NCI-H226 (cell line): ENCODE results near the gene MRTFB.
A peak's percentile ranks its signal among the peaks of the same experiment; 100 is the strongest.

ENCODE experiments used
- DNase-seq: peaks from one replicate; pipeline ENCODE4 v3.0.0-alpha.2; 2015

MRTFB gene

DNA sequence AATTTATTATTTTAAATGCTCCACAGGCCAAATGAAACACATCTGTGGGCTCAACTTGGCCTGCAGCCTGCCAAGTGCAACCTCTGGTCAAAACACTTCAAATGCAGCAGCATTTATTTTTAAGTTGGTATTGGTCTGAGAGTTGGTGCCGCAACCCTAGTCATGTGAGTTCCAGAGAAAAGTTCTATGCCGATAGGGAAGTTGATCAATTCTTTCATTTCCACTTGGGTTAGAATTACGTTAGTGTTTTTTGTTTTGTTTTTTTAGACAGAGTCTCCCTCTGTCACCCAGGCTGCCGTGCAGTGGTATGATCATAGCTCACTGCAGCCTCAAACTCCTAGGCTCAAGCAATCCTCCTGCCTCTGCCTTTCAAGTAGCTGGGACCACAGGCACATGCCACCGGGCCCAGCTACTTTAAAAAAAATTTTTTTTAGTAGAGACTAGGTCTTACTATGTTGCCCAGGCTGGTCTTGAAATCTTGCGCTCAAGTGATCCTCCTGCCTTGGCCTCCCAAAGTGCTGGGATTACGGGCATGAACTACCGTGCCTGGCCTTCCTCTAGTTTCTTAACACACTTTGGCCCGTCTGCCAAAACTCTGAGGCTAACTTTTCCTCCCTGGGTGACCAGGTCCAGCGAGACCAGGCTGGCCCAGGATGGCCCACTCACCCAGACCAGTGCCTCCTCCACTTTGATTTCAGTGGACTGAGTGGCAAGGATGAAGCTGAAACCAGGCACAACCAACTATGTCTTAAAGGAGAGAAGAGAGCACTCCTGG lies 221.1 kb downstream of the MRTFB start:
- no peak for DNase-seq

DNA sequence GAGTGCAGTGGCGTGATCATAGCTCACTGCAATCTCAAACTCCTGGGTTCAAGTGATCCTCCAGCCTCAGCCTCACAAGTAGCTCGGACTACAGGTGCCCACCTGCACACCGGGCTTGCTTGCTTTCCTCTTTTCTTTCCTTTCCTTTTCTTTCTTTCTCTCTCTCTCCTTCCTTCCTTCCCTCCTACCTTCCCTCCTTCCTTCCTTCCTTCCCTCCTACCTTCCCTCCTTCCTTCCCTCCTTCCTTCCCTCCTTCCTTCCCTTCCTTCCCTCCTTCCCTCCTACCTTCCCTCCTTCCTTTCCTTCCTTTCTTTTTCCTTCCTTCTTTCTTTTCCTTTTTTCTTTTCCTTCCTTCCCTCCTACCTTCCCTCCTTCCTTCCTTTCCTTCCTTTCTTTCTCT lies 225.5 kb downstream of the MRTFB start:
- no peak for DNase-seq

DNA sequence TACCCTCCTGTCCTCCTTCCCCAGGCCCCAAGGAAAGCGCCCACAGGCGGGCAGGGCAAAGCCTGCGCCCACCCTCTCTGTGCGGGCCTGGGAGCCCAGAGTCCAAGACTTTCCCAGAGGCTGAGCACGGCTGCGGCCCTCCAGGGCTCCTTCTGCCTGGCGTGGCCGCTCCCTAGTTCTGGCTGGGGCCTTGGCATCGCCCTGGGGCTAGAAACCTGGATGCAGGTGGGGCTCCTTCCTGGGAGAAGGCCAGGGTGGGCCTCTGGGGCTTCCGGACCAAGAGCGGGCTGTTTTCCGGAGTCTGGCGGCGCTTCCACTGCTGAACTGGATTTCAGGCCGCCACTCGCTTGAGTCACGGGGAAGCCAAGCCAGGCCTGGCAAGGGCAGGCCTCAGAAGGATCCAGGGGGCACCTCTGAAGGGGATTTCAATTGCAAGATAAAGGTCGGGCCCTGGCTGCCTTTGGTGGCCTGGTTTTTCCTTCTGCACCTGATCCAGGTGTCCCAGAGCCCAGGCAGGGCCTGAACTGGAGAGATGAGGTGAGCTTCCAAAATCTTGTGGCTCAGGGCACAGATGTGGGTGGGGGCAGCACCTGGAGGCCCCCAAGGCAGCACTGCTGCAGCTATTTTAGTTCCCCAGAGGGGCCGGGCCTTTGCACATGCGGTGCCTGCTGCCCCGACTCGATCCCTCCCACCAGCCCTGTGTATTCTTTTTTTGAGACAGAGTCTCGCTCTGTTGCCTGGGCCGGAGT lies 227.4 kb downstream of the MRTFB start:
- DNase-seq, result no peak

DNA sequence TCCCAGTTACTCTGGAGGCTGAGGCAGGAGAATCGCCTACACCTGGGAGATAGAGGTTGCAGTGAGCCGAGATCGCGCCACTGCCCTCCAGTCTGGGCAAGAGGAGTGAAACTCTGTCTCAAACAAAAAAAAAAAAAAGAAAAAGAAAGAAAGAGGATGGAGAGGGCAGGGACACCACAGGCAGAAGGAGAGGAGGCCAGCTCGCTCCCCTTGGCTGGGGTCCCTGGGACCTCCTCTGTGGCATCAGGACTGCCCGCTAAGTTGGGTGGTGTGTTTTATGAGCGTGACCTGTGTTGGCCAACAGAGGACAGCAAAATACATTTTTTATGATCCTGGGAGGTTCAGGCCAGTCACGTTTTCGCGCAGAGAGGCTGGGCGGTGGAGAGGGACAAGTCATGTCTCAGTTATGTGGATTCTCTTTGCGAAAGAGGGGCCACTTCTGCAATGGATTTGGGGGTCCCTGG lies 229.6 kb downstream of the MRTFB start:
- DNase-seq, result peak; percentile 79

DNA sequence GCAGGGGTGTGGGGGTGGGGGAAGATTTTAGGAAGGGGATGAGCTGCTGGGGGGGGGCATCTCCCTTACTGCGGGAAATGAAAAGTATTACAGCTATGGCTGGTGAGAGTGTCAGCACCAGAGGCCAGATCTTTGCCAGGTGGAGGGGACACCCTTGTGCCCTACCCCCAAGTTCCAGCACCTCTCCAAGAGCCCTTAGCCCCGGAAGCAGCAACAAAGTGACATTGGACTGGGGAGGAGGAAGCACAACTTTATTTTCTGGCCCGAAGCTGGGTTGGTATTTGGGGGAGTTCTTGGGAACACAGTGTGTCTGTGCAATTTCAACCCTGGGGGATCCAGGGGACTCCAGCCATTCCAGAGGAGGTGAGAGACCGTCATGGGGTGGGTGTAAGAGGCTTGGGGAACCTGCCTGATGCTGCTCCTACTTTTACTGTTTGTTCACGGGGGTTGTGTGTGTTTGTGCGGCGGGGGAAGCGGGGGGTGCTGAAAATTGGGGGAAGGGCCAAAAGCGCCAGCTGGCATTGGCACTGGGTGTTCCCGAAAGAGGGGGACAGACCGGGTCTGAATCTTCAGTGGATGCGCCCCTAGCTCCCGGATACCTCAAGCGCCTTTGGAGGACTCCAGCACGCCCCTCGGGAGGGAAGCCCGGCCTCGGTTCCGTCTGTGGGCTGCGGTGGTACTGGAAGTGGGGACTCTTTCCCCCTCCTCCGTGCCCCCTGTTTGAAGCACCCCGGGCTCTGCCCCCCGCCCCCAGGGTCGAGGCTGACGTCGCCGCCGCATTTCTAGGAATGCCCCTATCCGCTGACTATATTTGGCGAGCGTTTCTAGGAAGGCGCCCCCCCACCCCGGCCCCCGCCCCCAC lies 230.3 kb downstream of the MRTFB start:
- DNase-seq, result peak; percentile 30

DNA sequence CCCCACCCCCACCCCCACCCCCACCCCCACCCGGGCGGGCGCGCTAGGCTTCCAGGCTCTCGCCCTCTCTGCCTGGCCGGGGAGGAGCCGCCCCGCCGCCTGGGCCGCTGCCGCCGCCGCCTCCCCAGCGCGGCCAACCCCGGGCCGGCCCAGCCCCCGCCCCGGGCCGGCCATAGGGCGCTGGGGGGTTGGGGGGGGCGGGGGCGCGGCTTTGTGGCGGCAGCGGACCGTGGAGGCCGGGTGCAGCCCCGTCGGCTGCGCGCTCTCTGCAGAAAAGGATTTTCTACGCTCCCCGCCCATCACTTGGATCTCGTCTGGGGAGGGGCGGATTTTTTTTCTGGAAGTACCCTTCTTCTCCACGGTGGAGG lies 230.9 kb downstream of the MRTFB start:
- peak; percentile 81 for DNase-seq

DNA sequence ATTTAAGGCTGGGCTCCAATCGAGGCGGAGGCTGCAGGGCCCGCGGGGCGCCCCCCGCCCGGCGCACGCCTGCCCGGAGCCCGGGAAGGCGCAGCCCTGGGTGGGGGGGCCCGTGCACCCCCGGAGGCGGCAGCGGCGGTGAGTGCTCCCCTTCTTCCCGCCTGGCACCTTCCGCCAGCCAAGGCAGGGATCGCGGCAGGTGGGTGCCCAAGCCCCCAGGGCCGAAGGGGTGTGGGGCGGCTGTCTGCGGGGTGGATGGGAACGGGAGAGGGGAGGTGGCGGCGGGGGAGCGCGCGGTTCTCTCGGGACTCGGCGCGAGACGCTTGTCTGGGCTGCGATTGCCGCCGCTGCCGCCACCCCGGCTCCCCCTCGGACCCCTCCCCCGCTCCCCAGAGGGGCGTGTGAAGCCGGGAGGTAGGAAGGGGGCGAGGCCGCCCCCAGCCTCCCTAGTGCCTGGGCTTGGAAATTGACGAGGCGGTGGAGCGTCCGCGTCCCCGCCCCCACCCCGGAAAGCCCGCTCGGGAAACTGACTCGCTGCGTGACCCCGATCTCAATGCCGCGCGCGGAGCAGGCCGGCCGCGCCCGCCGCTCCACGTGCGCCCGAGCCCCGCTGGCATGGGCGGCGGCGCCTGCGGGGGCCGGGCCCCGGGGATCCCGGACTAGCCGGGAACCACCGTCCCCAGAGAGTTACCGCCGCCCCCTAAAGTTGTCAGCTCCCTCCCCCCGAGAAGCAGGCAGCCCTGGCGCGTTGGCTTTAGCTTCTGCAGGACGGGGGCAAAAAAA lies 231.5 kb downstream of the MRTFB start:
- DNase-seq, result peak; percentile 22

DNA sequence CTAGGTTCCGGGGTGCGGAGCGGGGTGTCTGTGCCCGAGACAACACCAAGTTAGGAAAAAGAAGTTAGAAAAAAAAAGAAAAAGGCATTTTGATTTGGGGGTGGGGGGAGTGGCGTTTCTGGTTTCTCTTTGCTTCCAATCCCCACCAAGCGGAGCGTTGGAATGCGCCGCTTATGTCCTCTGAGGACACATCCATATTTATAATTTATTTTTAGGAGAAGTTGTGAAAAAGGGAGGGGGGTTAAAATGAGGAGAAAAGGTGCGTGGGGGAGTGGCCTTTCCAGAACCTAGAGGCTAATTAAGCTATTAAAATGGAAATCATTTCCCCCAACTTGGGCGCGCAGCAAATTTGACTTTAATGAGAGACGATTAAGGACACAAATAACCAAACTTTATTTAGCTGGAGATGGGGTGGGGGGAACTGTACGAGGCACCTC lies 232.1 kb downstream of the MRTFB start:
- no peak for DNase-seq

DNA sequence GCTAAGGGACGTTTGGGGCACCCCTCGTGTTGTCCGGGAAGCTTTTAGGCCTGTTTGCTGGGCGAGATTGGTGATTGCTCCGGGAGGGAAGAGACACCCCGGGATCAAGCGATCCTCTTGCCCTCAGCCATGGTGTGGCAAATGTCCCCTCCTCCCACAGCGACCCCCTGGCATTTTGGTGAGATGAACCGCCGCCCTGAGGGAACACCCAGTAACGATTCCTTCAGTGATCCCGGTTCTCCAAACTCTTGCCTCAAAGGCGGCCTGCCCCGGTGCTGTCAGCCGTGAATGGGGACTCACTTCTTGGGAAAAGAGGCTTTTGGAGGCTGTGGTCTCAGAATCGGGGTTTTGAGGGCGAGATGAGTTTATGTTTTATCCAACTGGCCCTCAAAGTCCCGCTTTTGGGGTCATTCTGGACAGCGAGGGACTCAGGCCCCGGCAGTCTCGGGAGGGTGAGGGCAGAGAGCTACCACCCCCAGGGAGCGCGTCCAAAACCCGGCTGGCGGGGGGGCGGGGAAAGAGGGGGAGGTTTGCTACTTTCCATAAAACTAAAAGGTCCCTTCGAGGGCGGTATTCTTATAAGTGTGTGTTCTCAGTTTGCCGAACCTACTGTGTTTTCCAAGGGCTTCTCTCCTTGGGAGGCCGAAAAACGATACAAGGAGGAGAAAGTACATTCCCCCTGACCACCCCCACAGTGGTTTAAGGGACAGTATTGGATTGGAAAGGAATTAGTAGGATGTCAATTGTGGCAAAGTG lies 232.7 kb downstream of the MRTFB start:
- no peak for DNase-seq

DNA sequence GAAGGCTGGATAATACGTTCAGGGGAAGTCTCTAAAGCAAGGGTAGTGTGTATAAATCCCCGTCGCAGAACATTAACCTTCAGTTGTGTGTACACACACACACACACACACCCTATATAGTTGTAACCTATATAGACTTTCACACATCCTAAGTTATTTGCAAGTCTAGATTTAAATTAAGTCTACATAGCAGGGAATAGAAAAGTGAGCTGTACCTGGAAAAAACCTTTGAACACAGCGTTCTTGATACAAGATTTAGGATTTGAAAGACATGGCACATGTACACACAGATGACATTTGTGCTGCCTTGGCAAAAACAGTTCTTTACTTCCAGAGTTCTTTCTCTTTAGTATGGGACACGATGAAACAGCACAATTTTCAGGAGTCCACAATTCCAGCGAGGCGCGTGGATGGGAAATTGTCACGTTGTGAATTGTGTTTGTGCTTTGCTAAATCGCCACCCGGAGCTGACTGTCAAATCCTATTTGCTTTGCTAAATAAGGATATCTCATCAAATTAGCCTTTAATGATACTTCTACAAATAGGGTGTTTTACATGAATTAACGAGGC lies 233.9 kb downstream of the MRTFB start:
- DNase-seq, result no peak

DNA sequence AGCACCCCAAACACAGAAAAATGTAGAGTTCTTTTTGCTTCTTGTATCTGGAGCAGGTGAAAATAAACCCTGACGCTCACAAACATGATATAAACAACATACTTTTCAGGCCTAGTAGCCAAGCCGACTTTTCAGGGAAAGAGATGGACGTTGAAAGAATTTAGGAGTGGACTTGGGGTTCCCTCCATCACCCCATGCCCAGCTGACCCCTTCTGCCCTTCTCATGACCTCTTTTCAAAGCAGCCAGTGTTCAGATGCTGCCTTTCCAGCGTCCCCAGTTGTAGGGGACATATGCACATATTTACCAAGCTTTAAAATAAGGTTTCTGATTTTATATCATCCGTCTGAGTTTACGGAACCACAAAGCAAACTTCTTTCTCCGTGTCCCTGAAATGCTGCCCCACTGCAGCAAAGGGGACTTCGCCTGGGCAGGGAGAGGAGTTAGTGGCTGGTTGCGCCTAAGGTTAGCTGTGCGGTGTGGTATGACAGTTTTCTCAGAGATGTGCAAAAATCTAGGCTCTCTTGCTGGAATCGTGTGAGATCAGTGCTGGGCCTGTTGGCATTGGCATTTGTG lies 235.5 kb downstream of the MRTFB start:
- DNase-seq, result no peak

DNA sequence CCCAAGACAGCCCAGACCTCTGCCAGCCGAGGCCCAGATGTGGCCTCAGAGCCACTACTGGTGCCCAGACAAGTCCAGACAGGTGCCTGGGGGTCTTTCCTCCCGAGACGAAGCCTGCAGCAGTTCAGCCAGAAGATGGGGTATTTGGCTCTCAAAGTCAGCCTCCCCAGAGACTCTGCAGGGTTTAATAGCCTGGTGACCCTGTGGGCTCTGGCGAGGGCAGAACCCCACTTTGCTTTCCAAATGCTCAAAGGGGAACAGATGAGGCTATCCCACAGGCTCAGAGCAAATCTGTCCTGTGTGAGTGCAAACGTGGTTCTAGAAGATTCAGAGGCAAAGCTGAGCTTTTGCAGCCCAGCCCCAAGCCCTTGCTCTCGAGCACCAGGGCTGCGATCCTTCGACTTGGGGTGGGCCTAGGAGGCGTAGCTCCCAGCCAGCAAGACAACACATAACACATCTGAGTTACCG lies 236.0 kb downstream of the MRTFB start:
- no peak for DNase-seq

DNA sequence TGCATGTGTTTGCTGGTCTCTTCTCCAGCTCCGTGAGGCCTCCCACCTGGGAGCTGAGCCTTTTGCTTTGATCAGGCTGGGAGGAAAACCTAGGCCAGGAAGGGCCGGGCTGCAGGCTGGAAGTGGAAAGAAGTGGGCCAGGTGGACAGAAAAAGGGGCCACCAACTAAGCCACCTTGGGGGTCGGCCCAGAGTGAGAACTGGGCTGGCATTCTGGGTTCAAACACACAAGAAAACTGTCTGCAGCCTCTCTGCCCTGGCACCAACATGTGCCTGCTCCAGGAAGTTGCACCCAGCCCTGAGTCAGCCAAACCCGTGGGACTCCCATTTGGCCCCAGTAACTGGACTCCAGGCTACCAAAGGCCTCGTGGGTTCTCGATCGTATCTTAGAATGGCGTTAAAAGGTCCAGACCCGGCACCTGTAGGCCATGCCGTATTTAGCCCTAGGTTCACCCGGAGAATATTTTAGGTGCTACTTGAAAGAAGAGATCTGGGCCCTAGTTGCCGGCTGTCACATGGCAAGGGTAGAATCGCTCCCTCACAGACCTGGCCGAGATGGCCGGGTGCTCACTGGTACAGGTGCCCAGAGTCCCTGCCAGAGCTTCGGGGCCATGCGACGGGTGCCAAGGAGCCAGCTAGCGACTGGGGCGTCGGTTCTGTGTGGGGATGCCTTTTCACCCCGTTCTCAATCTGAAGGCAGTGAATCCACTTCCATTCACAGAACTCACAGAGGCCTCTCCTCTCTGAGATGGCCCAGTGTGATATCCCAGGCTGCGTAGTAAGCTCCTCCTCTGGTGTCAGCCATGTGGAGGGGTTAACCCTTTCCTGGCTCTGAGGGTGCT lies 236.6 kb downstream of the MRTFB start:
- DNase-seq, result peak; percentile 38

DNA sequence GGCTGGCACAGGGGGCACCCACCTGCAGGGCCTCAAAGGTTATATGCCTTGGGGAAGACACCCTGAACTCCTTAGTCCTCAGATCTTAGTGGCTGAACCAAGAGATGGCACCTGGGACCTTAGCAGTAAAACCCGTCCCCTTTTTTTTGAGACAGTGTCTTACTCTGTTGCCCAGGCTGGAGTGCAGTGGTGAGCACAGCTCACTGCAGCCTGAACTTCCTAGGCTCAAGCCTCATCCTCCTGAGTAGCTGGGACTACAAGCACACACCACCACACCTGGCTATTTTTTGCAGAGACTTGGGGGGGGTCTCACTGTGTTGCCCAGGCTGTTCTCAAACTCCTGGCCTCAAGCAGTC lies 237.2 kb downstream of the MRTFB start:
- DNase-seq, result no peak

DNA sequence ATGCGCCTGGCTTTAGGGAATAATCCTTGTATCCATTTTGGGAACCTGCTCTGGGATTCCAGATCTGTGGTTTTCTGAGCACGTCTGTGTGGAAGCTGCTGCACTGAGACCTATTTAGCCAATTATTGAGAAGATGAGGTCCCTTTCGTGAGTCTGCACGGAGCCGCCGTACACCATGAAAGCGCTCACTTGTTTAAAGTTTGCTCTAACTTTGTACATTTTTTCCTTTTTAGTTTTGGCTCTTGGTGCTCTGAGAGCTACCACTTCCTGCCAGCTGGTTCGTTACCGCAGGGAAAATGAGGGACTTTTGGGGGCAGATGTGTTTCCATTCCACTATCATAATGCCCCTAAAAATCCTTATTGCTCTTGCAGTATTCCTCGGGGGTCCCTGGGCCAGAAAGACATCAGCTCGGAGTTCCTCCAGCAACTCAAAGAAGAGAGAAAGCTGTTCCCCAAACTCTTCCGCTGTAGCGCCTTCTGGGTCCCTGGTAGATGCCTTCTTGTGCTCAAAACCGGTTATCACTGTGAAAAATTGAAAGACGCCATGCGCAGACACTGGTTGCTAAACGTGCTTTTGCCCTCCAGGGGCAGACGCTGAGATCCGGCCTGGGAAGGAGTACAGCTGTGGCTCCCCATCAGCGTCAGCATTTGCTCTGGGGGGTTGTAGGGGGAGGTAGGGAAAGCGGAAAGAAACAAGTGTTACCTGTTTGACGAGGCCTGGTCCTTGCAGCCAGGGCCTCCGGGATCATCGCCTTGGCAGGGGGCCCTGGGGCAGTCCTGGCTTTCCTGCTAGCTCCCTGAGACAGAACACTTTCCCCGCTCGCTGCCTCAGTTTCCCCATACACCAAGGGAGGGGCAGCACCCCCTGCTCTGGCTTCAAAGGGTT lies 238.1 kb downstream of the MRTFB start:
- DNase-seq, result no peak

DNA sequence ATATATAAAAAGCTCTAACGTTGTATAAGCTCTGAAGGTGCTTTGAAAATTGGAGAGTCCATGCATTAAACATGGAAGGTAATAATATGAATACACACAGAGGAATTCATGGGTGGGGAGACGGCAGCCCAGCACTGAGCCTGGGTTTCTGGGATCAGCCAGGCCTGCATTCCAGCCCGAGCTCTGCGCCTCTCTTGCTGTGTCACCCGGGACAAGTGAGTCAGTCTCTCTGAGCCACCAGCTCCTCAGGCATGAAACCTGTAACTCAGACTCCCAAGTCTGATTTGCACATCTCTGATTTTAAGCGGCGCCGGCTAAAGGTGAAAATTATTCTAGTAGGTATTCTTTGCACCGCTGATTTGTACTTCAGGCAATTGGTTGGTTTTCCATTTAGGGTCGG lies 238.8 kb downstream of the MRTFB start:
- peak; percentile 72 for DNase-seq

DNA sequence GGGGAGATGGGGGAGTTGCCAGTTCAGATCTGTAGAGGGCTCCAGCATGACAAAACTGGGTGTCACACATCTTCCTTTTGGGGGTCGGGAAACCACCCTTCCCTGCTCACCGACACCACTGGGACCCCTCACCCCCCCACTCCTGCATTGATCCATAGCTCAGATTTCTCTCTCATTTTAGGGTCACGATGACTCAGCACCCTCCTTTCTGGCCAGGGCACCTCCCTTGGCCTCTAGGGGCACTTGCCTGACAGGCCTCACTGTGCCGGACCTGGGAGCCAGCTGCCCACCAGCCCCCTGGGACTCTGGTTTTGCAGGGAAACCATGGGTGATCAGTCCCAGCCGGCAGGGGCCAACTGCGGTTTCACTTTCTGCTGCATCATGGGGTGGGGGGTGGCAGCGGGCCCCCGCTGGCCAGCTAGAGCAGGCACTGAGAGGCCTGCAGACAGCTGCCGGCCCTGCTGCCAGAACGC lies 239.4 kb downstream of the MRTFB start:
- no peak for DNase-seq

DNA sequence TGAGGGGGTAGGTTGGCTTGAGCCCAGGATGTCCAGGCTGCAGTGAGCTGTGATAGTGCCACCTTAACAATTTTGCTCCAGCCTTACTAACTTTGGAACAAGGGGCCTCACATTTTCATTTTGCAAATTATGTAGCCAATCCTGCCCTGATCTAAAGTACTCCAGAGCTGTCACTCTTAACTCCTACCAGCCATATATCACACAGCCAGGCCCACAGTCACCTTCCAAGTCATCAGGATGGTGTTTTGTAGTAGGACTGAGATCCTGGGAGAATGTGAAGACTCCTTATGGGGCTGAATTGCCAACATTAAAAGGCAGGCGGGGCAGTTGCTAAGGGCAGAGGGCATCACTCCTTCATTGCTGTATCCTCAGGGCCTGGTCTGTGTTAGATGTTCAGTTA lies 243.0 kb downstream of the MRTFB start:
- DNase-seq, result no peak
